ENCODE measurements around the gene DNAJB13. TPM values are rescaled to one million over a fixed set of nuclear protein-coding genes. Genes with fewer than 3 reads are reported as not detected.

DNAJB13 gene
- polyA plus RNA-seq, 3 donors, result 5.4 to 7.3 (median 5.7) TPM

DNA sequence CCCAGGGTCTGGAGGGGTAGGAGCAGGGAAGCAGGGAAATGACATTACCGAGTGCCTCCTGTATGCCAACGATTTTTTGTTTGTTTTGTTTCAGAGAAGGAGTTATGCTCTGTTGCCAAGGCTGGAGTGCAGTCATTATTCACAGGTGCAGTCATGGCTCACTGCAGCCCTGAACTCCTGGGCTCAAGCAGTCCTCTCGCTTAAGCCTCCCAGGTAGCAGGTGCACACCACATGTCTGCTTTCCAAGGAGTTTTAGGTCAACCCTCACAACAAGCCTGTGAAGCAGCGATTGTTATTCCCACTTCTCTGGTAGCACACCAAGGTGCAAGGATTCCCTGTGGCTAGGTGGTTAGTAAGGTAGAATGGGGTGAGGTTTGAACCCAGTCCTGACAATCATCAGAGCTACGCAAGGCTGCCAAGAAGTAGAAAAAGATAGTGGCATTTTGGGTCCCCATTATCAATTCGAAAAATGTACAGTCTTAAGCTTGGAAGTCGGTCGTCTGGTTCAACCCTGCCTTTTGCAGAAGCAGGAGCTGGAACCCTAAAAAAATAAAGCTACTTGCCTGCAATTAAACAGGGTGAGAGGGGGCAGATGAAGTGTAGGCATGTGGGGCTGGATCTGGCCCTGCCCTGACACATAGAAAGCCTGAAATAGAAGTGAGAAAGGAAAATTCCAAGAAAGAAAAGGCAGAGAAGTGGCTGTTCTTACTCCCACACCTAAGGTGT is 48.9 kb downstream of the DNAJB13 start:
- no peak for DNase-seq

DNA sequence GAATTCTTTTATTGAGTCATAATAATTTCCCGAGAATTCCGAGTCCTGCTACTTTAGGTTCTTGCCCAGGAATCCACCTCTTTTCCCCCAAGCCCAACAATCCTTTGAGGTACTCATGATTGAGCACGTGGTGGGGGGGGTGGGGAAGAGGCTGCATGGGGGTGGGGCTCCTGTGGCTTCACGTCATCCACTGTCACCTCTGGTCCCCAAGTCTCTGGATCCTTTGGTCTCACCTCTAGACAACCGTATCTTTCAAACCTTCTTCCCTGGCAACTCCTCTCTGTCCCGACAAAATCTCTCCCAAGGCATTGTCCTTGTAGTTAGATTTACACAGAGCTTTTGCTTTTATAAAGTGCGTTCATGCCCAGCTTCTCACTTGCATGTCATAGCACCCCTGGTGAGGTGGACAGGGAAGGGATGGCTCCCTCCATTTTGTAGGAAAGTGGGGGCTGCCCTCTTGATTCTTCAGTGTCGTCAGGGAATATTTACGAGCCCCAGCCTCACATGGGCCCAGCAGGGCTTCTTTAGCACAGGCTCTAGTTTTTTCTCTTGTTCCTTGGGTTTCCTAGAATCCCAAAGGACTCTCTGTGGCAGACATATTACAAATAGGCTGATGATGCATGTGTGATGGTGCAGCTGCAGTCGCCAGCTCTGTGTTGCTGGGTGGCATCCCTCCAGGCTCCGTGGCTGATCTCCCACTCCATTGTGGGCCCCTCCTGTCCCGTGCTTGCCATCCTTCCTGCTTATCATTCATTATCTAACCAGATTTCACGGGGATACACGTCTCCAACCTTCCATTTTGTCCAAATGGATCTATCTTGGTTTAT is 49.7 kb downstream of the DNAJB13 start:
- no peak for DNase-seq

DNA sequence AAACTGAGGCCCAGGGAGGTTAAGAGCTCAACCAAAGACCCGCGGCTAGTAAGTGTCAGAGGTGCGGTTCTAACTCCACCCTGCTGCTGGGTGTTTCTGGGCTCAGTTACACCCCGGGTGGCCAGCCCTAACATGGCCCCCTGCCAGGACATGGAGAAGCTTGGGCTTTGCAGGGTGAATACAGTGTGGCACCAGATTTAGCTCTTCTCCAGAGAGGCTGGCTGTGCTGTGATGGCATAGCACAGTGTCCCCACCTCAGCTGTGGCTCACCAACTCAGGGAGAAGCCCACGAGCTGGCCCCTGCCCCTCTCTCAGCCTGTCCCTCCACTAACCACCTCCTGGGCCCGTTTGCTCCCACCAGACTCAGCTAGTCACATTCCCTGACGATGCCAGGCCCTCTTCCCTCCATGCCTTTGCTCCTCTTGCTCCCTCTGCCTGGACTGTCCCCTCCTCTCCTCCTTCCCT is 51.0 kb downstream of the DNAJB13 start:
- DNase-seq, result no peak

DNA sequence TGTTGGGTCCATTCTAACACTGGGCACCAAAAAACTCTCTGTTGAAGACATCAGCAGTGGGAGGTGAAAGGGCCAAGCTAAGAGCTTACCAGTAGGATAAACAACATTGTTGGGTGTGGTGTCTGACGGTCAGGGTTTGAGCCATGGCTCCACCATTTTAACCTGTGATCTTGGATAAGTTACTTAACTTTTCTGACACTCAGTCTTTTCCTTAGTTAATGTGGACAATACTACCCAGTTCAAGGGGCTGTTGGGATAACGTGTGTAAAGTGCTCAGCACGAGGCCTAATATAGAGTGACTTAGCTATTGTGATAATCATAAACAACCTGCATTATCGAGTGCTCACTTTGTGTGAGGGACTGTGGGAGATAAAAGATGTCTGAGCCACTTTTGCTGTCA is 52.0 kb downstream of the DNAJB13 start:
- DNase-seq, result no peak

DNA sequence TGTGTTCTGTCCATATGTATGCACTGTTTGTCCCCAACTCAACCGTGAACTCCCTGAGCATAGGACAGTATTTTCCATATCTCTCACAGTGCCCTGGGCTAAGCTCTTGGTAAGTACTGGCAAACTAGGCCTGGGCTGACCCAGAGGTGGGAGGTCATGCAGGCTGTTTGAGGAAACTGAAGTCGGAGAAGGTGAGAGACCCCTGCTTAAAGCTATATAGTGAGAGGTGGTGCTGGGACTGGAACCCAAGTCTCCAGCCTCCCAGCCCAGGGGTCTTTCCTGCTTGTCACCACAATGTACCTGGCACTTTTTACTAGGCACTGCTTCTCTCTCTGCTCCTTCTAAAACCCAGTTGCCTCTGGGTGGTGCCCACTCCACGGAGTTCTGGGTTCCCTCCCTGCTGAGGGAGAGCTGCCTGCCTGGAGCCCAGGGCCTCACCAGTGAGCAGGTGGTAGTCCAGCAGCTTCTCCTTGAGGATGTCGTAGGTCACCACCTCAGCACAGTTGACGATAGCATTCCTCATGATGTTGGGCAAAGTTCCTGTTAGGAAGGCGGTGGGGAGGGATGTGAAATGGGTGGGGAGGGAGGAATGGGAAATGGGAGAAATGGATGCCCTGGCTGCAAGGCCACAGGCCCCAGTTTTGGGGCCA is 53.3 kb downstream of the DNAJB13 start:
- no peak for DNase-seq

DNA sequence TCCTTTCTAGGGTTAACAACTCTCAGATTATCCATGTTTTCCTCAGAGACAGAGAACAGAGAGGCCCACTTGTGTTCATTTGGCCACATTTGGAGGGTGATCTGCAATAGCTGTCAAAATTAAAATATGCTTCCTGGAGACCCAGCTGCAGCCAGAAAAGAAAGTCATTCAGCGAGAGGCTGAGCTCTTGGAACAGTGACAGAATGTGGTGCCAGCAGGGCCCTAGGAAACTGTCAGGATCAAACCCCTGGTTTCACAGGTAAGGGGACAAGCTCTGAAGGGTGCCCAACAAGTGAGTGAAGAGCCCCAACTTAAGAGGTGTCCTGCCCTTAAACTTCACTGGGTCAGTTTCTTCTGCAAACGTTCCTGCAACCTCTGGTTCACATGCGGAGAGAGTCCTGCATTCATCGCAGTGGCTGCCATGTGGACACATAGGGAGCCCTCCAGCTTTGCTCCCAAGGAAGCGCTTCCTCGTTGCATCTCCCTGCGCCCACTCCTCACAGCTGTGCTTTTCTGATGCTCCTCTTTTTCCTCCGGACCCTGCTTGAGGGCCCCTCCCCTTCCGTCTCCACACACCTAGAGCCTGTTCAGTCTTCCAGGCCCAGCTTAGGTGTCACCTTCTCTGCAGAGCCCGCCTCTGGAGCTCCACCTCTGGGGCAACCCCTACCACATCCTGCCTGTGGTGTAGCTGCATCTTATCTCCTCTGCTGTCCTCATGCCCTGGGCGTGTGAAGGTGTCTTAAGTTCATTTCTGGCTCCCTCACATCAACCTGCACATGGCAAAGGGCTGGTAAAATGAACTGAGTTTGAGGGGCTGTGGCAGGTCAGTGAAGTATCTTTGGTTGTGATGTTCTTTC is 54.2 kb downstream of the DNAJB13 start:
- DNase-seq, result no peak

DNA sequence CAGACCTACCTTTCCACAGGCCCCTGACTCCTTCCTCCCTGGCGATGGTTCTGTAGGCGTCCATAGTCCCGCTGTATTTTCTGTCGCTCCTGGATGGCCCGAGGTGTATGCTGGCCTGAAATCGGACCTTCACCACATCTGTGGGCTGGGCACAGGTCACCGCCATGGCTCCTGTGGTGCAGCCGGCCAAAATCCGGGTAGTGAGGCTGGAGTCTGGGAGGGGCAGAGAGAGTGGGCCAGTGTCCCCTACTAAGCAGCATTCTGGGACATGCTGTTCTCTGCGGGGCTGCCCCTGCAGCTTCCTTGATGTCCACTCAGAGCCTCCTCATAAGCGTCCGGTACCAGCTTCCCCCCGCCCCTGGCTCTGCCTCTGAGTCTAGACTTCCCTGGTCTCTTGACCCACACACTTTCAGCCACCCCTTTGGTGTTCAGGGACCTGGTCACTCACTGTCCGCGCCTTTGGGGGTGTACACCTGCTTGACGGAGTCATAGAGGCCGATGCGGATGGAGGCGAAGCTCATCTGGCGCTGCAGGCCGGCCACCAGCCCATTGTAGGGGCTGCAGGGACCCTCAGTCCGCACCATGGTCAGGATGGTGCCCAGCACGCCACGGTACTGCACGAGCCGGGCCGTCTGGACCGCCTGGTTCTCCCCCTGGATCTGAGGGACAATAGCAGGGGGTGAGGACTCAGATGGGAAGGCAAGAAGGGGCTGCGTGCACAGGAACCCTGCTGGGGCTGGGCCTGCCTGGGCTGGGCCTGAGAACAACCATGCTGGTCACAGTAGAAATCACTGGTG is 55.1 kb downstream of the DNAJB13 start:
- no peak for DNase-seq

DNA sequence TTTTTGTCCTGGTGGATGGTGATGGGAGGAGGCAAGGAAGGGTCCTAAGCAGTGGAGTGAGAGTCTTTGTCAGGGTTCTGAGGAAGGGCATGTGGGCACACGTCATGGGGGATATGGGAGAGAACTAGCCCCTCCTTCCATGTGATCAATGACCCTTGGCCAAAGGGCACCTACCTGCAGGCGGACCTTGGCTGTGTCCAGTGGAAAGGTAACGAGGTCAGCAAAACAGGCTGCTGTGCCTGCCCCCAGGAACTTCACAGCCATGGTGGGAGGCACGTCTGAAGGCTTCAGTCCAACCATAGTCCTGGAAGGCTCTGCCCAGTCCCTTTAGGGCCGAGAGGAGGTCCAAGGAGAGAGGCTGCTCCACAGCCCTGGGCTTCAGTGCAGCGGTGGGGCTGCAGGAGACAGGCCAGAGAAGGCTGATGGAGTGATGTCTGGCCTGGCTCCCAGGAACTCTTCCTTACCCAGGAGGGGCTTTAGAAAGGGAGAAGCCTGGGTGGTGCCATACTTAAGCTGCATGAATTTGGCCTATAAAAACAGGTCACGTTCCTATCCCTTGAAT is 56.0 kb downstream of the DNAJB13 start:
- DNase-seq, result no peak

DNA sequence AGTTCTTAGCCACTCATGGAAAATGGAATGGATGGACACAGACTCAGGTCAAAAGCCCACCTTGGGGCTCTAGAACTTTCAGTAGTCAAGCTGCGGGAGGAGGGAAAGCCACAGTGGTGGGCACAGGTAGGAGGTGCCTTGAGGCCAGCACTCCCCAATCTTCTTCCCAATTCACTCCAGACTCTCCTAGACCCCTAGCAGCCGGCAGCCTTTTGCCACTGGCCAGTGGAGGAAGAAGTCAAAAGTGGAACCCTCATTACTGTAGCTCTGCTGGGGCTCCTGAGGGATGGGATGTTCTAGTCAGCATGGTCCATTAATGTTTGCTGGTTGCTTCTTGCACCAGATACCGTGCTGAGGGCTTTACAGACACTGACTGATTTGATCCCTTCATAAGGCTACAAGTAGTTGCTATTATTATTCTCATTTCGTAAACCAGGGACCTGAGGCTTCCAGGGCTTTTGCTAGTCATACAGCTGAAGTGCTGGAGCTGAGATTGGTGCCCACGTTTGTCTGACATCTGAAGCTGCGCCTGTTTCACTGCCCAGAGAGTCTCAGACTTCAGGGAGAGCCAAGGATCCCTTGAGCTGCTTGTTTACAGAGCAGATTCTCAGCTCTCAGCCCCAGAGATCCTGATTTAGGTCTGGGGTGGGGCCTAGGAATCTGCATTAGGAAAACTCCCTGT is 57.0 kb downstream of the DNAJB13 start:
- DNase-seq, result no peak

DNA sequence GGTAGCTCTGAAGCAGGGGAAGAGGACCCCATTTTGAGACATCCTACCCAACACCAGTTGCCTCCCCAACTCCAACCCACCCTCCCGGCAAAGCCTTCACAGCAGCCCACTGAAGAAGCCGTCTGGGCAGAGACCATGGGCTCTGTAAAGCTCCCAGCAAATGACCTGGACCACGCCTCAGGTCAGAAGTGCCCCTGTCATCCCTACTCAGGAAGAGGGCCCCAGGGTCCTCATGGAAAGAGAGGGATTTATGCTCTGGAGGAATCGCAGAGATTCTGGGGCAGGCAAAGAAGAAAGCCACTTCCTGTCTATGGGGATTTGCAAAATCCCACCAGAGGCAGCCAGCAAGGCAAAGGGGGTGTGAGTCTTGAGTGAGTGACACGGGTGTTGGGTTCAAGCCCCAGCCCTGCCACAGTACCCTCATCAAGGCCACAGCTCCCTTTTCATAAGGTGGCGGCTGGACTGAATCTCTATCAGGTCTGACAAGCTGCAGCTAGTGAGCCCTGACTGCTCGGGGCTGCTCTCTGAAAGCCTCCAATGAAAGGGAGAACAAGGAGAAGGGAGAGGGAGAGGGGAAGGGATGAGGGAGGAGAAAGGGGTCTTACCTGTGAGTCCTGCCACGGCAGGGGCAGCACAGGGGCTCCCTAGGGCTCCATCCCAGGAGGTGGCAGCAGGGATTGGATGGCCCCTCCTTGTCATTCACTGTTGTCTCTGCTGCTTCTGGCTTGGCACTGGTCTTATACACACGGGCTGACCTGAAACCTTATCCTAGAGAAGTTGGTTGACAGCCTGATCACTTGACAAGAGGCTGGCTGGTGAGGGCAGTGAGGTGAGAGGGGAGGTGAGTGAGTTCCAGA is 57.8 kb downstream of the DNAJB13 start, which contains the start of gene UCP3:
TSS of gene UCP3 (minus strand) at position 713 of the 857 bp plus-strand sequence. CDS start 2,043 bp downstream, outside the sequence.
- DNase-seq, result no peak

DNA sequence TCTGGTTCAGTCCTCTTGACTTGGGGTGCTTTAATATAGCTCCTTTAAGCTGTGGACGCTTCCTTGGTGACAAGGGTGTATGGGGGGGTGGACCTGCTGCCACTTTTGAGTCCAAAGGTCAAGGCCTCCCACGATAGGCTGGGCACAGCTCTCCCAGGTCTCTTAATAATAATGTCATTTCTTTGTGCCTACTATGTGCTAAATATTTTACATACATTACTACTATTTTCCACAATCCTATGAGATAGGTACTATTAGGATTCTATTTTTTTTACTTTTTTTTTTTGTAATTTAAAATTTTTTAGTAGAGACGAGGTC is 58.4 kb downstream of the DNAJB13 start:
- DNase-seq, result no peak

DNA sequence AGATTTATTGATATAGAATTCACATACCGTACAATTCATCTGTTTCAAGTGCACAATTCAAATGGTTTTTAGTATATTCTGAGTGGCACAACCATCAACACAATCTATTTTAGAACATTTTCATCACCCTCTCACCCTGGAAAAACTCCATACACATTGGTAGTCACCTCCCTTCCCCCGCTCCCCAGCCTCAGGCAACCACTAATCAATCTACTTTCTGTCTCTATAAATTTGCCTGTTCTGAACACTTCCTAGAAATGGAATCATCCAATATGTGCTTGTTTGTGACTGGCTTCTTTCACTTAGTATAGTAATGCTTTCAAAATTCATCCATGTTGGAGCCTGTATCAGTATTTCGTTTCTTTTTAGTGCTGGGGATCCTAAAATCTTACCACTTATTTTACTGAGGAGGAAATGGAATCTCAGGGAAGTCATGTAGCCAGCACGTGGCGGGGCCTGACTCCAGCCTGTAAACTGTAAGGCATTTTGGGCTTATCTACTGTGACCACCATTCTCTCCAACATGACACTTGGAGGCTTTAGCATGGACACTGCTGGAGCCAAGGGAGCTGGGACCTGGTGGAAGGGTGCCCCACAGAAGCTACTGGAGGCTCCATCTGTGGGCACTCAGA is 59.0 kb downstream of the DNAJB13 start:
- DNase-seq, result no peak

DNA sequence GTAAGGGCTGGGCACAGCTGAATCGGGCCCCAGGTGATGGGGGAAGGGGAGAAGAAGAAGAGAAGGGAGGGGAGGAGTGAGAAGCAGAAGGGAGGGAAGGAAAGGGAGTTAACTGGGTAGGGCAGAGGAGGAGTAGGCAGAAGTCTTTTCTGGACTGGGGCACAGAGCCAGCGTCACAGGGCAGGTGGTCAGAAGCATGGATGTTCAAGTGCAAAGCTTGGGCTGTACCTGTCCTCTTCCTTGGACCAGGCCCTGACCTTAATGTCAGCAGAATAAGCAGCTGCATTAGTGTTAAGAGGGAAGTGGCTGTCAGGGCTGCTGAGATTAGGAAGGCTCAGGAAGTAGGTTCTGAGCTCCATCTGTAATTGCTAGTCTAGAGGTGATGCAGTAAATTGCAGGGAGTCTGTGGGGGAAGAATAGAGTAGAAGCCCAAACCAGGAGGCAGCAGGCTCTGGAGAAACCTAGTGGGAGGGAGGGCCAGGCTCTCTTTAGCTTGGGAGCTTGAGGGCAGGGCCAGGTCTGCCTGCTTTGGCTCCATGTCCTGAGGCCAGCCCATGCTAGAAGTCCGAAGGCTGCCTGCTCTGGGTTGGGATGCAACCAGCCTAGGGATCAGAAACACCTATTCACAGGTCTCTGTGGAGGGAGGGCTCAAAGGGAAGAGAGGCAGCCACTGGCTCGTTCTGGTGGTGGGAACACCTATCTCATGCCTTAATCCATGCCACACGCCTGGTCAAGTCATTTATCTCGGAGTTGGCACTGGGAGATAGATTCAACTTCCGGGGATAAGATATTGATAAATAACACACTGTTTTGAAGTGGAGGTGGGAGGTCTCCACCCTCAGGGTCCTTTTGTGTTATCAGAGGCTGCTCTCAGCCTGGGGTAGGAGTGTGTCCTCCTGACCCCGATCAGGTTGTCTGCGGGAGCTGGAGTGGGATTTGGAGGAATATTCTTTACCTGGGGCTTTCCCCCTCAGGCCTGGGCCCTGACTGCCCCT is 59.8 kb downstream of the DNAJB13 start:
- no peak for DNase-seq

DNA sequence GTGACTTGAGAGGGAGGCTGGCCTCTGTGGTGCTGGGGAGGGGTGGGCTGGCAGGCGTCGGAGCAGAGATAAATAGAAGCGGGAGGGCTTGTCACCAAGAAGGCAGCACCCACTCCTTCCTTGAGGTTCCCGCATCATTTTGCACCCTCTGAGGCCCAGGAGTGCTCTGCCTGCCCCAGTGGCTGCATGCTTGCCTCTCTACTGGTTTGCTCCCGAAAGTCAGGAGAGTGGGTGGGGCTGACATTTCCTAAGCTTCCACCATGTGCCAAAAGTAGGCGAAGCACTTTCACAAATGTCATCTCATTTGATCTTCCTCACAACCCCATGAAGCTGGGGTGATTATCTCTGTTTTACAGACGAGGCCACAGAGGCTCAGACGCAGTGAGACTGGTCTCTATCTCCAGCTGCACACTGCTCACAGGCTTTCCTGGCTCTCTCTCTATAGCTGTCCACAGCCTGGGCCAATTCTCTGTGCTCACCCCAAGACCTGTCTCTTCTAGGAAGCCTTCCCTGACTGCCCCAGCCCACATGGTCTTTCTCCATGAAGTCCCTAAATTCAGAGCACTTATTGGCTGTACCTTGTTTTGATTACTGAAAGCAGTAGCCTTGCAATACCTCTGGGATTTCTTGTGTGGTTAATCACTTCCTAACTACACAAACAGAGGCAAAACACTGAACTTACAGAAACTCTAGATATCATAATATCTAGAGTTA is 60.7 kb downstream of the DNAJB13 start:
- DNase-seq, result no peak

DNA sequence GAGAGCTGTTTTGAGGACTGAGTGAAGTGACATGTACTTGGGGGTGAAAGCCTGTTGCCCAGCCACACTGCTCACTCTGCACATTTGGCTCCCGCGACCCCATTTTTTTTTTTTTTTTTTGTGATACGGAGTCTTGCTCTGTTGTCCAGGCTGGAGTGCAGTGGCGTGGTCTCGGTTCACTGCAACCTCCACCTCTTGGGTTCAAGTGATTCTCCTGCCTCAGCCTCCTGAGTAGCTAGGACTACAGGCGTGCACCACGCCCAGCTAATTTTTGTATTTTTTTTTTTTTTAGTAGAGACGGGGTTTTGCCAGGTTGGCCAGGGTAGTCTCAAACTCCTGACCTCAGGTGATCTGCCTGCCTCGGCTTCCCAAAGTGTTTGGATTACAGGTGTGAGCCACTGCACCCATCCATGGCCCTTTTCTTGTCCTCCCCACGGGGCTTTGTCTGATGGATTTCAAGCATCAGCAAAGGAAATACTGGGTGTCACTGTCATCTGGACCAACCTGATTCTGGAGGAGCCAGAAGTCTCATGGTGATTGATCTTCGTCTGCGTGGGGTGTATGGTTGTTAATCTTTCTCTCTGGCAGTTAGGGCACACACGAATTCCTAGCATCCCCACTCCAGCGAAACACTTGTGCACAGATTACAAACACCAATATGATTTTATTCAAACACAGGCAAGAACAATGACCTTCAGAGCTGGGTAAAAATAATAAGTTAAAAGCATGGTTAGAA is 61.4 kb downstream of the DNAJB13 start:
- no peak for DNase-seq

DNA sequence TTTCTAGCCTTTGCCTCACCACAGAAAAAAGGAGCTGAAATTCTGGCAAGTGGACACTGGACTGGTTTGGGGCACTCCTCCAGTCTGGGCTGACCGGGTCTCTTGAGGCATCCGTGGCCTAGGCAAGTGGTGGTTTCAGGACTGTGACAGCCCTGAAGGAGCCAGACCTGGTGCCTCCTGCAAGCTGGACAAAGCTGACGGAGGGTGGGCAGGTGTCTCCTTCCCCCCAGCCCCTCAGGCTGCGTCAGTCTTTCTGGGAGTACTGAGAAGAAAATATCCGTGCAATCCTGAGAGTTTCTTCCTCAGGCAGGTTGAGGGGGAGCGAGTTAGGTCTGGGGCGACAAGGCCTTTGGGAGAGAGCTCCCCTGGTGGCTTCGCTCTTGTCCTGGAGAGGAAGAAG is 62.3 kb downstream of the DNAJB13 start:
- DNase-seq, result no peak
